ENCODE measurements around the gene TRABD2B.
"Not testable (repeated sequence)": the region's sequence is repeated elsewhere in the genome, so short reads cannot be mapped to it uniquely, and the experiment has no call there.

Gene TRABD2B

GRCh38 chr1:47963568-47964358 is 33.4 kb downstream of the TRABD2B start:
- Histone ChIP-seq H3K4me1 (ENCODE audit: control insufficient read depth, low read length) (no peaks in the 10 kb centered on the region), H3K27ac (ENCODE audit: low read depth, low read length) (no peak overlapping the region), H3K4me3 (ENCODE audit: low read length) (no peak overlapping the region)

DNA sequence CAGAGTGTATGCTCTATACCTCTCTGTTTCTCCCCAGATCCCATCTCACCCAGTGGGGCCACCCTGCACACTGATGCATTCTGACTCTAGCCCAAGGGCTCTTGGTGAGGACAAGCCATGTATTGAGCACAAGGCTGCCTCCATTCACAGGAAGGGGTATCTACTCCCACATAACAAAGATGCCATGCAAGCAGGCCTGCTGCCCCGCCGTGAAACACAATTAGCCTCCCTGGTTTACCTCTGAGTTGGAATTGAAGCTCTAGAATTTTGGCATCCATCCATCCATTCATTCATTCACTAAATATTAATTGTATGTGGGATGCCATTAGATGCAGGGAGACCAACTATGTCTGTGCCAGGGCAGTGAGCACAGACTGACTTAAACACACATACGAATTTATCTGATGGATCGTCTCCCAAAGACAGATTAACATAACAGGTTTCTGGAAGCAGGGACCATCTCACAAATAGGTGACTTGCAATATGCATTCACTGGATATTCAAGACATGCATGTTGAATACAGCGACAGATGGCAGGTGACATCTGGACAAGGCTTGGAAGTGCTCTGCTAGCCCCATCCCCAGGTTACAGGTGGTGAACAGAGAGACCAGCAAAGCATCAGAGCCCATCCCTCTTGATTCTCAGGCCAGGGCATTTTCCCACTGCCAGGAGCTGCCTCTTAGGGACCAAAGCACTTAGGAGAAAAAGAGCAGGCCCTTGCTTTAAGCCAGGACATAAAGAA is 34.3 kb downstream of the TRABD2B start:
- H3K9me3 ChIP-seq (ENCODE audit: control insufficient read depth, insufficient read depth, low read length), result no peaks in the 10 kb centered on the region
- no peaks in the 10 kb centered on the region for H3F3A ChIP-seq (ENCODE audit: control insufficient read depth, insufficient read depth)
- H3K36me3 ChIP-seq (ENCODE audit: control insufficient read depth, low read length), result no peaks in the 10 kb centered on the region
- no peaks in the 10 kb centered on the region for H4K20me1 ChIP-seq (ENCODE audit: control insufficient read depth, insufficient read depth, low read depth, low read length)
- H3K27ac ChIP-seq (ENCODE audit: low read depth, low read length), result no peak overlapping the region
- no peaks in the 10 kb centered on the region for H3K4me1 ChIP-seq (ENCODE audit: control insufficient read depth, low read length)
- no peaks in the 10 kb centered on the region for H3K79me2 ChIP-seq (ENCODE audit: control insufficient read depth, low read length)
- no peak overlapping the region for H3K4me2 ChIP-seq (ENCODE audit: low read length)
- TF ChIP-seq EZH2phosphoT487 (IDR thresholded peaks at IDR 0.05; ENCODE audit: borderline replicate concordance, low read length) (no peak), CTCF (IDR thresholded peaks at IDR 0.05; ENCODE audit: low read depth, low read length, poor library complexity, severe bottlenecking) (no peak)
- H3K27me3 ChIP-seq (ENCODE audit: control insufficient read depth, low read length), result no peaks in the 10 kb centered on the region
- H3K4me3 ChIP-seq (ENCODE audit: low read length), result no peak overlapping the region
- no peaks in the 10 kb centered on the region for H3K9me2 ChIP-seq (replicated peaks; ENCODE audit: control insufficient read depth, low read length)

More at GRCh38 chr1:47963568-47964358, 33.4 kb downstream of the TRABD2B start:
- Histone ChIP-seq H3K36me3 (ENCODE audit: control insufficient read depth, low read length) (no peaks in the 10 kb centered on the region), H3F3A (ENCODE audit: control insufficient read depth, insufficient read depth) (no peaks in the 10 kb centered on the region), H3K9me2 (replicated peaks; ENCODE audit: control insufficient read depth, low read length) (no peaks in the 10 kb centered on the region), H3K9me3 (ENCODE audit: control insufficient read depth, insufficient read depth, low read length) (no peaks in the 10 kb centered on the region), H3K27me3 (ENCODE audit: control insufficient read depth, low read length) (no peaks in the 10 kb centered on the region), H4K20me1 (ENCODE audit: control insufficient read depth, insufficient read depth, low read depth, low read length) (no peaks in the 10 kb centered on the region), H3K79me2 (ENCODE audit: control insufficient read depth, low read length) (no peaks in the 10 kb centered on the region), H3K4me2 (ENCODE audit: low read length) (no peak overlapping the region)
- no peak for TF ChIP-seq EZH2phosphoT487 (IDR thresholded peaks at IDR 0.05; ENCODE audit: borderline replicate concordance, low read length)
- TF ChIP-seq CTCF (IDR thresholded peaks at IDR 0.05; ENCODE audit: low read depth, low read length, poor library complexity, severe bottlenecking), result no peak

GRCh38 chr1:47961835-47962234 is 35.4 kb downstream of the TRABD2B start:
- not testable (repeated sequence) for H4K20me1 ChIP-seq (ENCODE audit: control insufficient read depth, insufficient read depth, low read depth, low read length); H3K27me3 ChIP-seq (ENCODE audit: control insufficient read depth, low read length); H3K4me2 ChIP-seq (ENCODE audit: low read length); H3K4me1 ChIP-seq (ENCODE audit: control insufficient read depth, low read length); H3F3A ChIP-seq (ENCODE audit: control insufficient read depth, insufficient read depth); H3K9me3 ChIP-seq (ENCODE audit: control insufficient read depth, insufficient read depth, low read length); H3K36me3 ChIP-seq (ENCODE audit: control insufficient read depth, low read length); H3K79me2 ChIP-seq (ENCODE audit: control insufficient read depth, low read length); H3K9me2 ChIP-seq (replicated peaks; ENCODE audit: control insufficient read depth, low read length); H3K27ac ChIP-seq (ENCODE audit: low read depth, low read length); H3K4me3 ChIP-seq (ENCODE audit: low read length)

DNA sequence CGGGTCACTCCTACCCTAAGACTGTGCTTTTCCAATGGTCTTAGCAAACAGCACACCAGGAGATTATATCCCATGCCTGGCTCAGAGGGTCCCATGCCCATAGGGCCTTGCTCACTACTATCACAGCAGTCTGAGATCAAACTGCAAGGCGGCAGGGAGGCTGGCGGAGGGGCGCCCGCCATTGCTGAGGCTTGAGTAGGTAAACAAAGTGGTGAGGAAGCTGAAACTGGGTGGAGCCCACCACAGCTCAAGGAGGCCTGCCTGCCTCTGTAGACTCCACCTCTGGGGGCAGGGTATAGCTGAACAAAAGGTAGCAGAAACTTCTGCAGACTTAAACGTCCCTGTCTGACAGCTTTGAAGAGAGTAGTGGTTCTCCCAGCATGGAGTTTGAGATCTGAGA is 40.7 kb downstream of the TRABD2B start:
- H3K4me2 ChIP-seq (ENCODE audit: low read length); H3K4me1 ChIP-seq (ENCODE audit: control insufficient read depth, low read length): not testable (repeated sequence)

More for the DNA sequence above, 40.7 kb downstream of the TRABD2B start:
- H3K4me3 ChIP-seq (ENCODE audit: low read length); H3K9me2 ChIP-seq (replicated peaks; ENCODE audit: control insufficient read depth, low read length); H3K79me2 ChIP-seq (ENCODE audit: control insufficient read depth, low read length); H3K27ac ChIP-seq (ENCODE audit: low read depth, low read length); H3K27me3 ChIP-seq (ENCODE audit: control insufficient read depth, low read length); H3F3A ChIP-seq (ENCODE audit: control insufficient read depth, insufficient read depth); H4K20me1 ChIP-seq (ENCODE audit: control insufficient read depth, insufficient read depth, low read depth, low read length); H3K9me3 ChIP-seq (ENCODE audit: control insufficient read depth, insufficient read depth, low read length); H3K36me3 ChIP-seq (ENCODE audit: control insufficient read depth, low read length): not testable (repeated sequence)
